TTC549 (cell line): ENCODE data around the gene TMEM260.

Experiments used
- FAIRE-seq: peaks from 2 replicates; lab custom pipeline; 2012; peaks lifted over from hg19 to GRCh38; lab: Jason Lieb, UNC

The TMEM260 gene

GRCh38 chr14:56579345-56580220 lies at the start of gene TMEM260:
TSS of gene TMEM260 (plus strand) at chr14:56579798. CDS start at chr14:56579915, 117 bp downstream.
- peak; percentile 64 for FAIRE-seq

- no peak for FAIRE-seq
Observed at GRCh38 chr14:56532546-56532945, 47.1 kb upstream of the TMEM260 start.

- no peak for FAIRE-seq
Observed at GRCh38 chr14:56534656-56535055, 44.9 kb upstream of the TMEM260 start.

- no peak for FAIRE-seq
Observed at GRCh38 chr14:56539862-56540261, 39.7 kb upstream of the TMEM260 start.

GRCh38 chr14:56543436-56543835 lies 36.2 kb upstream of the TMEM260 start:
- FAIRE-seq = no peak

- no peak for FAIRE-seq
Observed at GRCh38 chr14:56549721-56550120, 29.9 kb upstream of the TMEM260 start.

- no peak for FAIRE-seq
Observed at GRCh38 chr14:56552615-56553014, 27.0 kb upstream of the TMEM260 start.

- FAIRE-seq = no peak
Observed at GRCh38 chr14:56554301-56554700, 25.3 kb upstream of the TMEM260 start.

GRCh38 chr14:56555921-56556570 lies 23.6 kb upstream of the TMEM260 start:
- peak; percentile 32 for FAIRE-seq

- no peak for FAIRE-seq
Observed at GRCh38 chr14:56559182-56559581, 20.4 kb upstream of the TMEM260 start.

GRCh38 chr14:56561606-56562005 lies 18.0 kb upstream of the TMEM260 start:
- no peak for FAIRE-seq

GRCh38 chr14:56562883-56563282 lies 16.7 kb upstream of the TMEM260 start:
- no peak for FAIRE-seq

- no peak for FAIRE-seq
Observed at GRCh38 chr14:56569174-56569573, 10.4 kb upstream of the TMEM260 start.

- FAIRE-seq = no peak
Observed at GRCh38 chr14:56570295-56570694, 9.3 kb upstream of the TMEM260 start.

GRCh38 chr14:56580221-56580711 lies 668 bp downstream of the TMEM260 start:
- no peak for FAIRE-seq

- no peak for FAIRE-seq
Observed at GRCh38 chr14:56581041-56581727, 1.6 kb downstream of the TMEM260 start.

- FAIRE-seq = no peak
Observed at GRCh38 chr14:56585461-56586084, 6.0 kb downstream of the TMEM260 start.

GRCh38 chr14:56587701-56588100 lies 8.1 kb downstream of the TMEM260 start:
- no peak for FAIRE-seq

GRCh38 chr14:56590535-56590960 lies 10.9 kb downstream of the TMEM260 start:
- FAIRE-seq = no peak

- no peak for FAIRE-seq
Observed at GRCh38 chr14:56592746-56593544, 13.3 kb downstream of the TMEM260 start.

GRCh38 chr14:56594428-56594827 lies 14.8 kb downstream of the TMEM260 start:
- no peak for FAIRE-seq
